Middle frontal gyrus (tissue), 1 donor: ENCODE results near the gene DNAAF5.
"Not testable (repeated sequence)": the region's sequence is repeated elsewhere in the genome, so short reads cannot be mapped to it uniquely, and the experiment has no call there.

Experiments used
- DNase-seq: peaks from one replicate; pipeline ENCODE4 v3.0.0-alpha.2; 2015; ENCODE audit warnings: low spot score; ENCODE audit errors: extremely low spot score

The DNAAF5 gene

DNA sequence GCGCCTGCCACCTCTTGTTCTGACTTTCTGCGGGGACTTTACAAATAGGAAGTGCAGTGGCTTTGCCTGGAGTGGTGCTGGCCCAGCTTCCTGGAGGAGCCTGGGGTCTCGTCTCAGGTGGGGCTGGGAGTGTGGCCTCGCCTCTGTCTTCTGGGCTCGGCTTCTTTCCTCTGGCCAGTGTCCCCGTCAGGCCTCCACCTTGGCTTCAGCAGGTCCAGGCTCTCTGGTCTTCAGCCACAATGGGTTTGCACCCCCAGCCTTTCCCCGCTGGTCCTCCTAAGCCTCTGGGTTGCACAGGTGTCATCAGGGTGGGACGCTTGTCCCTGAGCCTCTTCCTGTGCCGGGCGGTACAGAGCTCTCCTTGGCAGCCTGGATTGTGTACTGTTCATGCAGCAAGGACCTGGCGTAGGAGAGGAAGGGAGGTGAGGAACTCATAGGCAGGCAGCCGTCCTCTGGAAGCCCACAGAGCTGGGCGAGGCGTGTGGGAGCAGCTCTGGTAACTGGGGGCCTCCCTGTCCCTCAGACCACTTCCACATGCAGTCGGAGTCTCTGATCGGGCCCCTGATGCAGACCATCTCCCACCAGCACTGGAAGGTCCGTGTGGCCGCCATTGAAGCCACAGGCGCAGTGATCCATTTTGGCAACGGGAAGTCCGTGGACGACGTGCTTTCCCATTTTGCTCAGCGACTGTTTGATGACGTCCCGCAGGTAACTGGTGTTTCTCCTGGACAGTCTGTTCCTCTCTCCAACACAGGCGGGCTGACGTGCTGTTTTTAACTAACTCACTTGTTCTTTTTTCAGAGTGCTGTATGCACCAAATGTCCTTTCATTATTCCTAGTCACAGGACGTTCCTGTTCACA is 2.9 kb downstream of the DNAAF5 start:
- no peak for DNase-seq

DNA sequence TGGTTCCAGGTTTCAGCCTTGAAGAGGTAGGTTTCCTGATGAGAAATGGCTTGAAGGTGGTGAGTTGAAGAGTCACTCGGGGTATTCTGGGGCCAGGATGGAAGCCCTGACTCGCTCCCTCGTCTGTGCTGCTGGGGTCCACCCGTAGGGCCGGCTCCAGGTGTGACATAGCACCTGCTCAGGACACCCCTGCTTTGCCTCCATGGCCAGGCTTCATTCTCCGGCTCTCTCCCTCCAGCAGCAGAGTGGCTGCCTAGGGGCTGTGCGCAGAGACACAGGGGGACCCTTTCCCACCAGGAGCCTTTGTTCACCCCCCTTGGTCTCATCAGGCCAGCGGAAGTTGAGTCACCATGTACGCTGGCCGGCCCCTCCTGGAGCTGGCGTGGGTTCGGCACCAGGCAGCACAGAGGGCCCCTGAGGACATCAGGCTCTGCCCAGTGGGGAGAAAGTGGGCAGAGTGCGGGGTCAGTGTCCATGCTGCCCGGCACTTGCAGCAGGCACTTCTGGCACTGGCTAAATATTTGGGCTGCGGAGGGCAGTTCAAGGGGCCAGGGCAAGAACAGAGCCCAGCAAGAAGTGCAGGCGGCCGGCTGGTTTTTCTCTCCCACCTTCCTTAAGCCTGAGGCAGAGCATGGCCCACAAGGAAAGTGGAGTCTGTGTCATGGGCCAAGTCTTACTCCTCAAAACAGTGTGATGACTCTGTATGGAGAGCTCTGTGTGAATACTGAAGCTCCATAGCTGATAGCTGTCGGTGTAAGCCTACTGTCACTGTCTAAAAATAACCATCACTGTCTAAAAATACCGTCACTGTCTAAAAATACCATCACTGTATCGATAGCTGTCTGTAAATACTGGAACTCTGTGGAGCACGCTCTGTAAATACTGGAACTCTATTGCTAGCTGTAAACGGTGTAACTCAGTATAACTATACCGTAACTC is 4.3 kb downstream of the DNAAF5 start:
- DNase-seq, result no peak

DNA sequence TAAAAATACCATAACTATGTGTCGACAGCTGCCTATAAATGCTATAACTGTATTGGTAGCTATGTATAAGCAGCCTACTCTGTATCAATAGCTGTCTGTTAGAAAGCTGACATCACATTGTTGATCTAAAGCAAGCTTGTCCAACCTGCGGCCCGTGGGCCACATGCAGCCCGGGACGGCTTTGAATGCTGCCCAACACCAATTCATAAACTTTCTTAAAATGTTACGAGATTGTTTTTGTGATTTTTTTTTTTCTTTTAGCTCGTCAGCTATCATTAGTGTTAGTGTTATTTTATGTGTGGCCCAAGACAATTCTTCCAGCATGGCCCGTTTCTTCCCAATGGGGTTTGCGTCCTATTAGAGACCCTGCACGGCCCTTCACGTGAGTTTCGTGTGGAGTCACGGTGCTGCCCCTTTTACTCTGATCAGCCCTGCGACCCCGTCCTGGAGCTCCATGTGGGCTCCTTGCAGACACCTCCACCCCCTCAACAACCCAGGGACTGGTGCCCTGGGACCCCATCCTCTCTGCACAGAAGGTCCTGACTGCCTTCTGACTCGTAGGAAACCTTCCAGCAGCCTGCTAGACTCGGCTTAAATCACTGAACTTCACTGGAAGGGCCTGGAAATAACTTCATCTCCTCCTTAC is 5.1 kb downstream of the DNAAF5 start:
- no peak for DNase-seq

DNA sequence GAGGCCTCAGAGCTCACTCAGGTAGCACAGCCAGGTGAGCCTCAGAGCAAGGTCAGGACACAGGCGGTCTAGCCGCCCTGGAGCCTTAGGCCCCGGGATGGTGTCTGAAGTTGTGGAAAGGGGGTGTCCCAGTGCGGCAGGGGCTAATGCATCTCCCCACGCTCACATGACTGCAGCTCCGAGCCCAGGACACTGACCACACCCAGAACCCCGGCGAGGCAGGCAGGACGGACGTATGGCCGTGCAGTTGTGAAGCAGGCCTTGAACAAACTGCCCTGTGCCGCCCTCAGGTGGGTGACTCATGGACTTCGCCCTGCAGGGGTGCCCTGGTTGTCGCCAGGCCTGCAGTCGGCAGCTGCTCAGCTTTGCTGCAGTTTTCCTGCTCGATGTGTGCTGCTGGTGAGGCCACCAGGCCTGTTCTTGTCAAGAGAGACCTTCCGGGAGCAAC is 5.6 kb downstream of the DNAAF5 start:
- DNase-seq, result no peak

DNA sequence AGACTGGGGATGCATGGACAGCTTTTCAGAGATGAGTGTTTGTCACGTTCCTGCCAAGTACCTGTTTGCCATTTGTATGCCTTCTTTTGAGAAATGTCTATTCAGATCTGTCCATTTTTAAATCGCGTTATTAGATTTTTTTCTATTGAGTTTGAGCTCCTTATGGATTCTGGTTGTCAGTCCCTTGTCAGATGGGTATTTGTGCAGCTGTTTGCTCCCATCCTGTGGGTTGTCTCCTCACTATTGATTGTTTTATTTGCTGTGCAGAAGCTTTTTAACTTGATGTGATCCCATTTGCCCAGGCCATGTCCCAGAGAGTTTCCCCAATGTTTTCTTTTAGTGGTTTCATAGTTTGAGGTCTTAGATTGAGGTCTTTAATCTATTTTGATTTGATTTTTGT is 6.1 kb downstream of the DNAAF5 start:
- no peak for DNase-seq

DNA sequence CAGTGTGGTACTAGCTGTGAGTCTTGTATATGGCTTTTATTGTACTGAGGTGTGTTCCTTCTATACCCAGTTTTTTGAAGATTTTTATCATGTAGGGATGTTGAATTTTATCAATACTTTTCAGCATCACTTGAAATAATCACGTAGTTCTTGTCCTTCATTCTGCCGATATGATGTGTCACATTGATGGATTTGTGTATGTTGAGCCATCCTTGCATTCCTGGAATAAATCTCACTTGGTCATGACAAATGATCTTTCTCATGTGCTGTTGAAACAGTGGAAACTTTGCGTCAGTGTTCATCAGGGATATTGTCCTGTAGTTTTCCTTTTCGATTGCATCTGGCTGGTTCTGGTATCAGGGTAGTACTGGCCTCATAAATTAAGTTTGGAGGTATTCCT is 7.7 kb downstream of the DNAAF5 start:
- DNase-seq, result no peak

DNA sequence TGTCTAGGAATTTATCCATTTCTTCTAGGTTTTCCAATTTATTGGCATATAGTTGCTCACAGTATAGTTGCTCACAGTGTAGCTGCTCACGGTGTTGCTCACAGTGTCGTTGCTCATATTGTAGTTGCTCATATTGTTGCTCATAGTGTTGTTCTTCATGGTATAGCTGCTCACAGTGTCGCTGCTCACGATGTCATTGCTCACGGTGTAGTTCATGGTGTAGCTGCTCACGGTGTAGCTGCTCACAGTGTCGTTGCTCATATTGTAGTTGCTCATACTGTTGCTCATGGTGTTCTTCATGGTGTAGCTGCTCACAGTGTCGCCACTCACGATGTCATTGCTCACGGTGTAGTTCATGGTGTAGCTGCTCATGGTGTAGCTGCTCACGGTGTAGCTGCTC is 8.3 kb downstream of the DNAAF5 start:
- DNase-seq, result no peak

DNA sequence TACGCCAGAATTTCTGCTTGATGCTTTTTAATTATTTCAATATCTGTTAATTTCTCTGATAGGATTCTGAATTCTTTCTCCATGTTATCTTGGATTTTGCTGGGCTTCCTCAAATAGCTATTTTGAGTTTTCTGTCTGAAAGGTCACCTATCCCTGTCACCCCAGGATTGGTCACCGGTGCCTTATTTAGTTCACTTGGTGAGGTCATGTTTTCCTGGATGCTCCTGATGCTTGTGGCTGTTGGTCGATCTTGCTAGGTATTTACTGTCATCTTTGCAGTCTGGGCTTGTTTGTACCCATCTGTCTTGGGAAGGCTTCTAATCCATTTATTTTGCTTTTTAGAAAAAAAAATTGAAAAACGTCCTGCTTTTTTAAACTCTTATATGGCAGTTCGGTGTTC is 11.7 kb downstream of the DNAAF5 start:
- DNase-seq, result no peak

DNA sequence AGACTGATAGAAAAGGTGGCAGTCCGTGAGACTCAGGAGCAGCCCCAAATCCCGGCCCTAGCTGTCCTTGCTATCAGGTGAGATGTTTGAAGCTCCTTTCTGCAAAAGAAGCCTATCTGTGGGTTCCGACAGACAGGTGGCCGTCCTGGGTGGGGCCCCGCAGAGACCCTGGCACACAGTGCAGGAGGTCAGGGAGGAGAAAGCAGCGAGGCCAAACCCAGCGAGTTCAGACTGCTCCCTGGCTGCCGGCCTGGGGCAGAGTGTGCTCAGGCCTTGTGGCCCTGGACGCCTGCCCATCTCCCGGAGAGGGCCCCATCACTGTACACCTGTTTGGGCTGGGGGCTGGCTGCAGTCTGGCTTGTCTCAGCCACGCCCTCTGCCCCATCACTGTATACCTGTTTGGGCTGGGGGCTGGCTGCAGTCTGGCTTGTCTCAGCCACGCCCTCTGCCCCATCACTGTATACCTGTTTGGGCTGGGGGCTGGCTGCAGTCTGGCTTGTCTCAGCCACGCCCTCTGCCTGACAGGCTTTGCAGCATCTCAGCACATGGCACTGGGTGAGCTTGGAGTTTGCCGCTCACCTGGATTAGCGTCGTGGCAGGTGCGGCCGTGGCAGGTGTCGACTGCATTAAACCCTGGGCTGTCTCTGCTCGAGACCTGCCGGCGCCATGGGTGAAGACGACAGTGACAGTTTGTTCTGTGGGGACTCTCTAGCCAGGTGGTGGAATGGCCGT is 12.4 kb downstream of the DNAAF5 start:
- no peak for DNase-seq

DNA sequence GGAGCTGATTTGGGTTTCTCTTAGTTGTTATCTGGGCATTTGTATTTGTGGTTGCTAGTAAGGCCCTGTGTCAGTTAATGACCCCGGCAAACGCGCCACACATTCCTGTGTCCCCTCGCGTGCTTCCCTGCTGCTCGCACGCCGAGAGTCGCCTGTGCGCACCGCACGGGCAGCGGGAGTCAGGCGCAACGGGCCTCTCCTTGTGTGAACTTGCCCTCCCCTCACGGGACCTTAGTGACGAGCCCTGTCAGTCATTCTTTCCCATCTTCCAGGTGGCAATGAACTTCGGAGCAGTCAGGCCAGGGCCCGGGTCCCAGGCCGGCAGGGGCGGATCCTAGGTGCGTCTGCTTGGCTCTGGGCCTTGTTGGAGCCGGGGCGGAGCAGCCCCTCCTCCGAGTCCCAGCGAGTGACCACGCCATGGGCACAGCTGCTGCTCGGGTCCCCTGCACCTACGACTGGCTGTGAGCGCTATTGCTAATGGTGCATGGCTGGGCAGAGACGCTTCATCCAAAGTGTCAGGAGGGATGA is 13.0 kb downstream of the DNAAF5 start:
- DNase-seq, result no peak

DNA sequence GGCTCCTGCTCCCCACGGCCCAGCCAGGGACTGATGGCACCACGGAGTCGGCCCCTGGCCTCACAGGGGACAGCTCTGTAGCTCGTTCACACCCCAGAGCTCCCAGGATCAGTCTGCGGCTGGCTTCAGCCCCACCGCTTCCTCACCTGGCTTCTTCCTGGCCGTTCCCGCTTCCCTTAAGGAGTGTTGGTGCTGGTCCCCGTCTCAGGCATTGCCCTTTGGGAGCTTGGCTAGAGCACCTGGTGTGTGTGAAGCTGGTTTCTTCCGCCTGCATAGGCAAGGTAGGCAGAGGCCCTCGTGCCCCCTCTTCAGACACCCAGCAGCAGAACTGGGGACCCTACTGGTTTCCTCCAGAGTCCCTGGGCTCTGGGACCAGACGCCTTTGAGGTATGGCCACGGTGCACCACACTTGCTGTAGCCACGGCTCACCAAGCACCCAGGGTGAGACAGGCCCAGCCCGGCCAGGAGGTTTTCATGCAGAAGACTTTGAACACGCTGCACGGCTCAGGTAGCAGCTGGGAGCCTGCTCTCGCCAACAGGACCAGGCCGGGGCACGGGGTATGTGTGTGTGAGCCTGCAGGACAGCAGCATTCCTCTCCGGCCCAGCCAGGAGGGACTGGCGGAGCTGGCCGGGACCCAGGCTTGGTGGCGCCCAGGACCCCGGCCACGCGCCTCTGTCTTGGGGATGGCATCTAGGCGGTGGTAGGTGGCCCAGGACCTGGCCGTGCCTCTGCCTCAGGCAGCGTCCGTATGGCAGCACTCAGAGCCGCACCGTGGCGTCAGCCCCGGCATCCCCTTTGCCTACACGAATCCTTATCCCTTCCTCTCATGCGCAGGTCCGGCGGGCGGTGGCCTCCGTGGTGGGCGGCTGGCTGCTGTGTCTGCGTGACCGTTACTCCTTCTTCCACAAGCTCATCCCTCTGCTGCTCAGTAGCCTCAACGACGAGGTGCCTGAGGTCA is 13.8 kb downstream of the DNAAF5 start:
- no peak for DNase-seq

DNA sequence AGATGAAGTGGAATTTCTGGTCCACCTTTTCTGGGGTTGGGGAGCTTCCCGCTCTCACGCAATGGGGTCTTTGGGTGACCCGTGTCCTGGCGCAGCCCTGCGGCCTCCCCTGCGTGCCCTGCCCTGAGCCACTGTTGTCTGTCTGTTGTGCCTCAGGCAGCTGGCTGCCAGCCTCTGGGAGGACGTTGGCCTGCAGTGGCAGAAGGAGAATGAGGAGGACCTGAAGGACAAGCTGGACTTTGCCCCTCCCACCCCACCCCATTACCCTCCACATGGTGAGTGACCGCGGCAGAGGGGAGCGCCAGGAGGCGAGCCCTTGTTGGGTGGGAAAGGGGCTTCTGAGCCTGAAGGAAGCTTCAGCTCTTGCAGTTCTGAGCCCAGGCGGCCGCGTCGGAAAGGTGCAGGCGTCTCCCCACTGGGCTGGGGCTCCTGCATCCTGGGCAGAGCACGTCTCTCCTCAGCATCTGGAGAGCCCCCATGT is 14.7 kb downstream of the DNAAF5 start:
- DNase-seq, result no peak

DNA sequence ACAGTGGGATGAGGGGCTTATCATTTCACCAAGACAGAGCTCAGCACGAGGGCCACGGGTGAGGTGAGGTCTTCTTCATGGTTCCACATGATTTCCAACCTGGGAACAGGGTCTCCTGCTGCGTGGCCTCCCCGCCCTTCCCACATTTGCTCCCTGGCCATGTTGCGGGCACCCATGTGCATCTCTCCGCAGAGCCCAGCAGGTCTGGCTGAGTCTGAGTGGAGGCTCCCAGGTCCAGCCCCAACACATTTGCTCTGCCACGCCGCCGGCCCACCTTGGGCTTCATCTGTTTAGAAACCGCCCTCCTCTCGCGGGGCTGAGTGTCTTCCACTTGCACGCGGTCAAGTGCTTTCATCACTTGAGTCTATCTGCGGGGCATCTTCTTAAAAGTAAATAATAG is 15.4 kb downstream of the DNAAF5 start:
- DNase-seq, result no peak

DNA sequence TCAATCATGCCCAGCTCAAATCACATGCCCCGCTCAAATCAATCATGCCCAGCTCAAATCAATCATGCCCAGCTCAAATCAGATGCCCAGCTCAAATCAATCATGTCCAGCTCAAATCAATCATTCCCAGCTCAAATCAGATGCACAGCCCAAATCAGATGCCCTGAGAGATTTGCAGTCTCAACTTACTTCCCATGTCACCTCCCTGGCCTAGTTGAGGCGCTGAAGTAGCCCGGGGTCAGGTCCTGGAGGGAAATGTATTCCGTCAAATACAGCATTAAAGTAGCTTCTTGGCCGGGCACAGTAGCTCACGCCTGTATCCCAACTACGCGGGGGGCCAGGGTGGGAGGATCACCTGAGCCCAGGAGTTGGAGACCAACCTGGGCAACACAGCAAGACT is 16.3 kb downstream of the DNAAF5 start:
- DNase-seq, result no peak

DNA sequence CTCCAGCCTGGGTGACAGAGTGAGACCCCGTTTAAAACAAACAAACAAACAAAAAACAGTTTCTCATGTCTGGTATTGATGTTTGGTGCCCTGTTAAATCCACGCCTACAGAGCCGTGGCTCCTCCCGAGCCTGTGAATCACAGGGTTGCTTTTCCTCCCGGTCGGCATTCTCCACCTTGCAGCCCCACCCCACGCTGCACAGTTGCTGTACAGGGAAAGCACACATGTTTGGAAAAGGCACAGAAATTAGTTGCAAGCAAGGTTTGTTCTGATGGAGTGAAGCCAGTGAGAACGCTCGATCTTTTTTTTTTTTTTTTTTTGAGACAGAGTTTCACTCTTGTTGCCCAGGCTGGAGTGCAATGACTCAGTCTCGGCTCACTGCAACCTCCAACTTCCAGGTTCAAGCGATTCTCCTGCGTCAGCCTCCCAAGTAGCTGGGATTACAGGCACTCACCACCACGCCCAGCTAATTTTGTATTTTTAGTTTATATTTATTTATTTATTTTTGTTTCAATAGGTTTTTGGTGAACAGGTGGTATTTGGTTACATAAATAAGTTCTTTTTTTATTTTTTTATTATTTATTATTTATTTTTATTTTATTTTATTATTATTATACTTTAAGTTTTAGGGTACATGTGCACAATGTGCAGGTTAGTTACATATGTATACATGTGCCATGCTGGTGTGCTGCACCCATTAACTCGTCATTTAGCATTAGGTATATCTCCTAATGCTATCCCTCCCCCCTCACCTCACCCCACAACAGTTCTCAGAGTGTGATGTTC is 17.0 kb downstream of the DNAAF5 start:
- DNase-seq, result not testable (repeated sequence)

DNA sequence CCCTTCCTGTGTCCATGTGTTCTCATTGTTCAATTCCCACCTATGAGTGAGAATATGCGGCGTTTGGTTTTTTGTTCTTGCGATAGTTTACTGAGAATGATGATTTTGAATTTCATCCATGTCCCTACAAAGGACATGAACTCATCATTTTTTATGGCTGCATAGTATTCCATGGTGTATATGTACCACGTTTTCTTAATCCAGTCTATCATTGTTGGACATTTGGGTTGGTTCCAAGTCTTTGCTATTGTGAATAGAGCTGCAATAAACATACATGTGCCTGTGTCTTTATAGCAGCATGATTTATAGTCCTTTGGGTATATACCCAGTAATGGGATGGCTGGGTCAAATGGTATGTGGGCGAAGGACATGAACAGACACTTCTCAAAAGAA is 17.6 kb downstream of the DNAAF5 start:
- DNase-seq, result not testable (repeated sequence)

DNA sequence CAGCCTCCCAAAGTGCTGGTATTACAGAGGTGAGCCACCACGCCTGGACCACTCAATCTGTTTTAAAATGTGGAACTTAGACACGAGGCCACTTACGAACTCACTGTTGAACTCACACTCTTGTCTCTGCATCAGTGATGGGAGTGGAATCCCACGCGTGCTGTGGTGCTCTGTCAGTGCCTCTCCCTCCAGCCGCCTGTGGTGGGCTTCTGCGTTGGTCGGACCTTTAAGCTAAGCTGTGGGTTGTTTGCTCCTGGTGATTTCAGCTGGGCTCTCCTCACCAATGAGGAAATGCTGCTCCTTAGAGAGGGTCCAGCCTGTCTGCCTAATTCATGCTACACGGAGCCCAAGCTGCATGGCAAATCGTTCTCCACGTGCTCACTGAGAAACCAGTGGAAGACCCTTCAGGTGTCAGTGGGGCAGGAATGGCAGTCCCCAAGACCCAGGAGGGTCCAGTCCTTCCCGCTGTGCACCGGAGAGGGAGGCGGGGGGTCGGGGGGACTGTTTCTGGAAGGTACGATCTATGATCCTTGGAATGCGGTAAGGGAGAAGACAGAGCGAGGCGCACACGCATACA is 18.4 kb downstream of the DNAAF5 start:
- no peak for DNase-seq

DNA sequence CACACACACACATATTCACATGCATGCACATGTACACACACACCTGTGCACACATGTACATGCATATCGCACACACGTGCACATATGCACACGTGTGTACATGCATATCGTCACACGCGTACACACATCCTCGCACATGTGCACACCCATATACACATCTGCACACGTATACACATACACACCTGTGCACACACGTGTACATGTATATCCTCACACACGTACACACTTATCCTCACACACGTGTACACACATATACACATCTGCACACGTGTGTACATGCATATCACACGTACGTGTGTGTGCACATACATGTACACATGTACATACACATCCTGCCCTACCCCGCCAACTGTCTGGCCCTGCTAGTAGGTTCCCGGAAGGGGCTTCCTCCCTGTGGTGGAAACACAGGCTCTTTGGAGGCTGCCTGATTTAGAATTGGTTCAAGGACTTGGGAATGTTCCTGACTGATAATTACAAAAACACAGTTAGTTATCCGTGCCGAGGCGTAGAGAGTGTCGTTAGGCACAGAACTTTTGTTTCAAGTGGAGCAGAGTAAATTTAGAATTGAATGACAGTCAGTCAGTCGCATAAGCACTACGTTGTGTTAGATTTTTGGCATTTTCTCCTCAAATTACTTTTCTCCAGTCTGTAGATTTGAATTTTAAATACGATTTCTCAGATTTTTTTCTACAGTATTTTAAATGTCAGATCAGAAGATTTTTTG is 19.1 kb downstream of the DNAAF5 start:
- no peak for DNase-seq
